Lower leg skin (tissue), 4 donors: ENCODE data around the gene DENND11. TPM values are rescaled to one million over a fixed set of nuclear protein-coding genes. Genes with fewer than 3 reads are reported as not detected.

ENCODE experiments used
- DNase-seq, 2 donors: peaks; one replicate each; pipeline ENCODE4 v3.0.0-alpha.2; 2019; ENCODE audit warnings: low spot score in 2 of 2
- H3K4me3 ChIP-seq: fragments of 200-600 bp; sonication (generic); 2 replicates; pipeline ENCODE4 v1.5.1; 2017; ENCODE audit warnings: mild to moderate bottlenecking, low read depth; ENCODE audit not compliant: poor library complexity, severe bottlenecking
- CTCF ChIP-seq, 3 donors: fragments of 450-650 bp; IDR thresholded peaks; one replicate each; pipeline ENCODE4 v1.5.1; 2016; ENCODE audit warnings: antibody characterized with exemption in 3 of 3, mild to moderate bottlenecking in 3 of 3, moderate library complexity in 2 of 3
- POLR2A ChIP-seq, 2 donors: fragments of 450-650 bp; IDR thresholded peaks; one replicate each; pipeline ENCODE4 v1.6.1; 2016 to 2017; ENCODE audit warnings: antibody characterized with exemption in 2 of 2, mild to moderate bottlenecking in 1 of 2, moderate library complexity in 1 of 2
- WGBS, 2 donors: methylation state at CpG; one replicate each; pipeline ENCODE4 v1.1.5; 2018; 5-methylcytosine and 5-hydroxymethylcytosine counted together
- intact Hi-C: fragments of 100-400 bp; cut with DNase I; formaldehyde crosslinking; loops from one replicate; pipeline ENCODE4 v1.15.0; 2023; ENCODE audit warnings: low total_unique reads
- total RNA-seq, 4 donors: library from RNA; depleted of rRNA; stranded (reverse); fragments of >200 nt; gene quantifications; one replicate each; pipeline ENCODE4 v1.1.0, GENCODE V29; 2016

The DENND11 gene
- total RNA-seq, 4 donors from 2014 or later, result 11.6 to 15.8 (median 14.6) TPM

- 75 to 85% methylated on average over 6 of the region's 6 CpGs for WGBS, 2 donors
- TF ChIP-seq CTCF (IDR thresholded peaks at IDR 0.05) (no peak), POLR2A (IDR thresholded peaks at IDR 0.05) (no peak)
- intact Hi-C loops, result no loop called here
- H3K4me3 ChIP-seq, result no peak overlapping the region
- DNase-seq, result no peak
Observed at GRCh38 chr7:141675436-141676215, 26.3 kb downstream of the DENND11 start.

GRCh38 chr7:141674702-141675101 lies 27.3 kb downstream of the DENND11 start:
- 71 to 77% methylated on average over 4 of the region's 4 CpGs for WGBS, 2 donors
- no peak overlapping the region for H3K4me3 ChIP-seq
- TF ChIP-seq CTCF (IDR thresholded peaks at IDR 0.05), result no peak
- no peak for TF ChIP-seq POLR2A (IDR thresholded peaks at IDR 0.05)
- no peak for DNase-seq
- intact Hi-C loops, result no loop called here

GRCh38 chr7:141674171-141674671 lies 27.7 kb downstream of the DENND11 start:
- intact Hi-C loops, result no loop called here
- no peak overlapping the region for H3K4me3 ChIP-seq
- DNase-seq, result no peak
- WGBS, 2 donors, result 85 to 87% methylated on average over 5 of the region's 5 CpGs
- no peak for TF ChIP-seq CTCF (IDR thresholded peaks at IDR 0.05)

GRCh38 chr7:141673346-141673745 lies 28.6 kb downstream of the DENND11 start:
- no peak for DNase-seq
- TF ChIP-seq POLR2A (IDR thresholded peaks at IDR 0.05) (no peak), CTCF (IDR thresholded peaks at IDR 0.05) (no peak)
- intact Hi-C loops, result no loop called here
- WGBS, 2 donors, result 92 to 96% methylated on average over 3 of the region's 3 CpGs
- H3K4me3 ChIP-seq, result no peak overlapping the region

GRCh38 chr7:141671705-141672496 lies 30.1 kb downstream of the DENND11 start:
- no peak for TF ChIP-seq POLR2A (IDR thresholded peaks at IDR 0.05)
- no peak for TF ChIP-seq CTCF (IDR thresholded peaks at IDR 0.05)
- 93 to 97% methylated on average over 7 of the region's 7 CpGs for WGBS, 2 donors
- DNase-seq, result no peak
- intact Hi-C loops, result no loop called here
- no peak overlapping the region for H3K4me3 ChIP-seq
